DMS 273 (cell line): ENCODE results near the gene RTL10.
A peak's percentile ranks its signal among the peaks of the same experiment; 100 is the strongest.

Source experiments
- DNase-seq: peaks from one replicate; lab custom pipeline; 2025; ENCODE audit not compliant: unreplicated experiment; lab: John Stamatoyannopoulos, UW

Gene RTL10, protein sequence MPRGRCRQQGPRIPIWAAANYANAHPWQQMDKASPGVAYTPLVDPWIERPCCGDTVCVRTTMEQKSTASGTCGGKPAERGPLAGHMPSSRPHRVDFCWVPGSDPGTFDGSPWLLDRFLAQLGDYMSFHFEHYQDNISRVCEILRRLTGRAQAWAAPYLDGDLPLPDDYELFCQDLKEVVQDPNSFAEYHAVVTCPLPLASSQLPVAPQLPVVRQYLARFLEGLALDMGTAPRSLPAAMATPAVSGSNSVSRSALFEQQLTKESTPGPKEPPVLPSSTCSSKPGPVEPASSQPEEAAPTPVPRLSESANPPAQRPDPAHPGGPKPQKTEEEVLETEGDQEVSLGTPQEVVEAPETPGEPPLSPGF

DNA sequence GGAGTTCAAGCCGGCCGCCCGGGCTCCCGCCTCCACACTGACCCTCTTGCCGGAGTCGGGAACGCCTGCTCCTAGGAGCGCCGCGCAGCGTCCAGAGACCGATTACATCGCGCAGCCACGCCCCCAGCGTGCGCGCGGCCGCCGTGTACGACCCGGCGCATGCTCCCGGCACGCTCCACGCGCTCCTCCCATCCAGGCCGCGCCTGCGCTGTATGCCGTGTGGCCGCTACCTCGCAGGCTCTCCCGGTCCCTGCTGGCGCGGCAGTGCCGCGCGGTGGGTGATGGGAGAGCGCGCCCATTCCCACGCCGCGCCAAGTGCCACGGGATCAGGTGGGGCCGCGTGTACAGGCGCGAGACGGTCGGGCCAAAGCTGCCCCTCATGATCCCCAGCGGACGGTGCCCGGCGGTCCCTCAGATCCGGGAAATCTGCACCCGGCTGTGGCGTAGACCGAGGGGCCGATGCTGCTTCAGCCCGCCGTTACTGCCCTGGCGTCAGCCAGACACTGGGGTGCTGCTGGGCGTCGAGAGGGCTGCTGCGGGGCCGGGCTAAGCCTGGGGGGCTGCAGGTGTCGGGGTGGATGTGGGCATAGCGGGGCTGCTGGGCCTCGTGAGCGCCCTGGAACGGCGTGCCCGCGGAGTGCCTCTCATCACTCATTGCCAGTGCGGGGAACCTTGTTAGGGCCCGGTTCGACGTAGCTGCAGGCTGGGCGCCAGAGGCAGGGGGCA lies at the start of gene RTL10, which contains the start of gene GNB1L:
Gene RTL10 (minus strand): TSS at position 97 of the 726 bp plus-strand sequence. CDS start 2,613 bp downstream, outside the sequence.
Gene GNB1L (minus strand): TSS at position 97 of the 726 bp plus-strand sequence. CDS start 33,519 bp downstream, outside the sequence.
- DNase-seq = peak; percentile 98

DNA sequence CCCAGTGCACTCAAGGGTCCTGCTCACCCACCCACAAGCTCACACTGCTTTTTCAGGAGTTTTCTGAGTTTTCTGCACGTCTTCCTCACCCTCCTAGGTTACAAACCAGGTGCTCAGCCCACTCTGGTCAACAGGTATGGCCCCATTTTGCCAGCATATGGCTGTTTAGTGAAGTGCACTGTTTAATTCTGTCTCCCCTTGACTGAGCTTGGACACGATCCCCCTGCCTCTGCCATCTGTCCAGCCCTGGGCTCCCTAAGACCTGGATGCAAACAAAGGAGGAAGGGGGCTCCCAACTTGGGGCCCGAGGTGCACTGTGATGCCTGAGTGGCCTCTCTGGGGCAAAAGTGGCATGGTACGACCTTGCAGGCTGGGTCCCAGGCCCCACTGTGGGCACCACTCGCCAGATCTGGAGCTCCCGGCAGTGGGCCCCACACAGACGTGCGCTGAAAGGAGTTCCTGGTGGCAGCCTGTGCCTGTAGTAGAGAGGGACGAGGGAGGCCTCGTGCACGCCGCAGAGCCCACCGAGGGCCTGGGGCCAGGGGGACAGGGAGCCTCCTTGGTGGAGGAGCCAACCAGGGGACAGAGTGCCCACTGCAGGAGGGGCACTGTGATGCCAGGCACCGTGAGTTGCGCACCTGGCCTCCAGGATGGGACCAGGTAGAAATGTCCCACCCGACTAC lies 49.6 kb upstream of the RTL10 start:
- DNase-seq = no peak

- no peak for DNase-seq
Measured at GRCh38 chr22:19903513-19903912, 48.8 kb upstream of the RTL10 start.

- no peak for DNase-seq
Measured at GRCh38 chr22:19903031-19903430, 48.4 kb upstream of the RTL10 start.

DNA sequence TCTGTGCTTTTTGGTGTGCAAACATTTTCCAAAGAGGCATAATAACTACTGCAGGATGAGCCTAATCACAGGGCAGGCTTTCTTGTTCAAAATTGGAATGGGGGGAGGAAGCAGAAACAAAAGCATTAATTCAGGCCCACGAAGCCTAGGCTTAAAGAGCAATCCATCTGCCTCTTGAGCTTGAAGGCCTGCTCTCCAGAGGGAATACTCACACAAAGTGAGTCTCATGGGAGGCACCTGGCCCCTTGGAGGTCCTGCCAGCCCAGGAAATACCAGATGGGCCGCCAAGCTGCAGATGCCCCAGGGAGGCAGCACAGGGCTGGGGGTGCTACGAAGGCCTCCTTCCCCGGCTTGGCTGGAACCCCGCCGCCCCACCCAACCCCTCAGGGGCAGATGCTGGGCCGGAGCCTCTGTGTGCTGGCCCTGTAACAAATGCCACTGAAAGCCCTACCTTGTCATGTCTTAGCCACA lies 47.6 kb upstream of the RTL10 start:
- DNase-seq = peak; percentile 69

DNA sequence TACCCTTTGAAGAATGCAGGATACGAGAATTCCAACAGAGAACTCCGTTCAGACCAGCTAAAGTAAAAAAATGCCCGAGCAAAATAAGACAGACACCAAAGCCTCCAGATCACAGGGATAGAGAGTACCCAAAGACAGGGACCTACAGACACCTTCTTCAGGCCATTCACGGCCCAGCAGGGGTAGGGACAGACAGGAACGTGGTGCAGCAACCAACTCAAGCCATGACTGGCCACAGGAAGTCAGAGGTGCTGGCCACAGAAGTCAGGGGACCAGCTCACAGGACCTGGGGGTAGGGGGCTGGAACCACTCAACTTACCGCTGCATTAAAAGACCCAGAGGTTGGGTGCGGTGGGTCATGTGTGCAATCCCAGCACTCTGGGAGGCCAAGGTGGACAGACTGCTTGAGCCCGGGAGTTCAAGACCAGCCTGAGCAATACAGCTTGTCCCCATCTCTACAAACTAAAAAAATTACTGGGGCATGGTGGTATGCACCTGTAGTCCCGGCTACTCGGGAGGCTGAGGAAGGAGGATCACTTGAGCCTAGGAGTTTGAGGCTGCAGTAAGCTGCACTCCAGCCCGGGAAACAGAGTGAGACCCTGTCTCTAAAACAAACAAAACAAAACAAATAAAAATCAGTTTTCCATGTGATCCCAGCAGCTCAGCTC lies 47.0 kb upstream of the RTL10 start:
- DNase-seq = no peak

DNA sequence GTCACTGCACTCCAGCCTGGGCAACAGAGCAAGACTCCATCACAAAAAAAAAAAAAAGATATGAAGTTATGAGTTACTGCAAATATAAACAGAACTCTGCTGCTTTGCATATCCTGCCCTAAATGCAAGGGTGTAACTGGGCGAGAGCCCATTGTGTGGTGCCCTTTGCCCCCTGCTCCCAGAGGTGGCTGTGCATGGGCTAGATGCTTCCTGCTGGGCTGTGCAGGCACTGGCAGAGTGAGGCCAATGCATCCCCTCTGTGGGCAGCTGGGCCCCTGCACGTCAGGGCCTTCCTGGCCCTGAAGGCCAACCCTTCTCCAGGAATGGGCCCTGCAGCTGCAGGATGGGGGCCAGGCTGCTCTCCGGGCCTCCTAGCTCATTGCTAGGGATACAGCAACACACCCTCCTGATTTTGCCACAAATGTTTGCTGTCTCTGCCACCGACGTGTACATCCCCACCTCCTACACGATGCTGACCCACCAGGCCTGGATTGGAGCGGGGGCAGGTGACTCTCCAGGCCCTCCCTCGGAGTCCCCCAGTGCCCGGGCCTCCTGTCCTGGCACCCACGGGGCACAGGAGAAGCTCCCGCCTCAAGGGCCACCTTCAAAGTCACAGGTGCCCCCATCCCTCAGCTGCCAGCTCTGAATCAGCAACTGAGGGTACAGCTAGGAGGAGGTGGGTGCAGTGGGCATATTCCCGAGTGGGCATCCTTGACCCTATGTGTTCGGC lies 46.2 kb upstream of the RTL10 start:
- DNase-seq = no peak

DNA sequence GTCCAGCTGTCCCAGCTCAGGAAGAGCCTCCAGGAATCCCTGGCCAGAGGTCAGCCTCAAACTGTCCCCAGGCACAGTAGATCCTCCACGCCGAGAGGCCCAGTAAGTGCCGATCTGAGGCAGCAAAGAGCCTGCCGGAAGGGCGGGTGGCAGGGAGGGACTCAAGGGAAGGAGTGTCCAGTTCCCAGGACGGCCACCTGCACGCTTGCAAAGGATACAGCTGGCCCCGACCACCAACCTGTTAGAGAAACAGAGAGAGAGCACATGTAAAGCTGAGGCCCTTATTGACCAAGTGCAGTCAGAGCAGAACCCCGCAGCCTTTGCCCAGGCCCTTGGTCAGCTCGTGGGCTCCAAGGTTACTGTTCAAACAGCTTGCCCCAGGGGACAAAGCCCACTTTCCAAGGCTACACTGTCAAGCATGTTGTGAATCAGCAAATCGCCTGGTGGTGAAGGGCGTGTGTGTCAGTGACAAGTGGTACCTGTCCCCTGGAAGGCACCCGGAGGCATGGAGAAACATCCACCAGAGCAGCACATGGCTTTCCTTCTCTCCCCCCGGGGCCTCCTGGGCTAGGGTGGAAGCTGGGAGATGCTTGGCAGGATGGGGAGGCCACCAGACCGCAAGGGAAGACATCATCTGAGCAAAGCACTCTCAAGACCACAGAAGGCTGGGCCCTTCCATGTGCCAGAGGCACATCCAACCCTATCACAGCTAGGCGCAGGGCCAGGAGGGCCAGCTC lies 44.3 kb upstream of the RTL10 start:
- no peak for DNase-seq

DNA sequence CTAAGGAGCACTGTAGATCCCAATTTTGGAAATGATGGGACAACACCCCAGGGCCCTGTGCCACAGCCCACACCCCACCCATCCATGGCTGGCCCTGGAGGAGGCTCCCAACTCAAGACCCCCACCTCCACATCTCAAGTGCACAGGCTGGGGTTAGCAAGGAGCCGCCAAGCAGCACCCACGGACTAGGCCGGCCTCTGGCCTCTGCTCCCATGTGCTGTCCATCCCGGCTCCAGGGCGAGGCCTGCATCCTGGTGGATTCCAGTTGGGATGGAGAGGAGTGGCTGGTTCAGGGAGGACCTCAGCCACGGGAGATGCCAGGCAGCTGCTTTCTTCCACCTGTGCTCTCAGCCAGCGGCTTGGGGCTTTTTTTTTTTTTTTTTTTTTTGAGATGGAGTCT lies 43.5 kb upstream of the RTL10 start:
- DNase-seq = no peak

DNA sequence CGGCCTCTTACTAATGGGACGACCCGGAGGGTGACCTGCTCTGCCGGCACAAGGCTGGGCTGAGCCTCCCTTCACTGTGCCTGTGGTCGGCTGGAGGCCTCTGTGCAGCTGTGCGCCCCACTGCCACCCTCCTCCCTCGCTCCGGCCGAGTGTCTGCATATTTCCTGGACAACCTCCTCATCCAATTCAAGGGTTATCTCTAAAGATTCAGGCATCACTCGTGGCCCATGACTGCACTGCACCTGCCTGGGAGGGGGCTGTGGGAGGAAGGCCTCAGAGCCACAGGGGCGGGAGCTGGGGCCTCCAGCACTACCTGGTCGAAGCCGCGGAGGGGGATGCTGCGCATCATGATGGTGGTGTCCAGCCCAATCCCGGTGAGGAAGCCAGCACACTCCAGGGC lies 43.1 kb upstream of the RTL10 start:
- DNase-seq = no peak

DNA sequence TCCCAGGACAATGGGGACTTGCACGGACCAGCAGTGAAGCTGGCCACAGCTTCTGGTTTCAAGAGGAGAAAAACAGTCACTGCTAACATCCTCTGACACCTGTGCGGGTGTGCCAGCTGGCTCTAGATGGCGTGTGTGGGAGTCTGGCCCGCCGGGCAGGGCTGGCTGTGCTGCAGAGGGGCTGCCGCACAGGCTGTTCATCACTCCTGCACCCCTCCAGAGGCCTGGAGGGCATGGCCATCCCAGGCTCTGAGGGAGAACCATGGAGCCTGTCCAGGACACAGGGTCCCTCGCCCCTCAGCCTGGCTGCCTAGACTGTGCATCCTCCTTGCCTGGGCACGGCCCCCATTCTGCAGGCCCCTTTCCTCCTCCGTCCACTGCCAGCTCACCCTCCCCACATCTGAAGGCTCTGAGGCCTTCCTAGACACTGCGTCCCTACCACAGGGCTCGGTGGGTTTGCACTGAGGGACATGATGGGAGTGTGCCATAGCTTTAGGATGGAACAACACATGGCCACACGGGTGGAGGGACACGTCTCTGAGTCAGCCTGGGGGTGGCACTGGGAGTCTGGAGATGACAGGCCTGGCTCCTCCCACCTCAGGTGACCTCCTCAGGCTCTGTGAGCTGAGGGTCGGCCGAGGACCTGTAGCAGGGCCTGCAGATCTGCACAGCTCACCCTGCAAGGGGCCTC lies 42.1 kb upstream of the RTL10 start:
- DNase-seq = peak; percentile 35

GRCh38 chr22:19895160-19895849 lies 40.6 kb upstream of the RTL10 start:
- no peak for DNase-seq

DNA sequence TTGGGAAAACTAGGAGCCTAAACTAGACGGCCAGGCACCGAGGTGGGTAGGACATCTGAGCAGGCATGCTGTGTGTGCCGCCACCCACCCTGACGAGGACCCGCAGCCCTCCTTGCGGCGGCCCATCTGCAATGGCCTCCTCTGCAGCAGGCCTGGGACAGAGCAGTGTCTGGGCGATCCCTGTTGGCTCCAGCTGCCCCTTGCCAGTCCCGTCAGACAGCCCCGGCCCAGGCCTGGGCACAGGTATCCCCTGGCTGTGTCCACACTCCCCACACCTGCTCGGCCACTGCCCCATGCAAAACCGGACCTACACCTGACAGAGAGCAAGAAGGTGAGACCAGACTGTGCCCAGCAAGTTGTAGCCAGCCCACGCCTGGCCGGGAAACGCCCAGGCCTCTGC lies 38.7 kb upstream of the RTL10 start:
- DNase-seq = no peak

DNA sequence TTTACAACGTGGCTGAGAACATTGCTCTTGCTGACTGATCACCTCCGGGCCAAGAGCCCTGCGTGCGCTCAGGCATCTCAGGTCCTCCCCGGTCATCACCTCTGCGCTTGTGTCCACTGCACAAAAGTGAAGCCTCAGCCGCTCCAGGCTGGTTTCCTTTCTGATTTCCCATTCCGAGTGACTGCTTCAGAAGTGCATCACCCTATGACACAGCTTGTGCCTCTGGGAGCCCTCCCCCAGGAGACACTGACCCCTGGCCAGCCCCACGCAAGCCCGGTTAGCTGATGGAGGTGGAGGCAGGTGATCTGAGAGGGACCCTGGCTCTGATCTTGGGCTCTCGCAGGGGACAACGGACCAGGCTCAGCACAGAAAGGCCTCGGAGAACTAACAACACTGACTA lies 38.3 kb upstream of the RTL10 start:
- no peak for DNase-seq

- DNase-seq = no peak
Measured at GRCh38 chr22:19892257-19892879, 37.7 kb upstream of the RTL10 start.

GRCh38 chr22:19891317-19892256 lies 36.9 kb upstream of the RTL10 start:
- DNase-seq = peak; percentile 51
